SK-N-MC (cell line): ENCODE results near the gene KCNMA1.

Source experiments
- EZH2 ChIP-seq: fragments of 200-600 bp; sonication (generic); IDR thresholded peaks from one replicate; pipeline ENCODE4 v1.6.1; 2017; ENCODE audit warnings: antibody characterized with exemption
- POLR2AphosphoS5 ChIP-seq: IDR thresholded peaks from 2 replicates; pipeline ENCODE4 v1.6.1; 2012; ENCODE audit warnings: mild to moderate bottlenecking, low read depth, low read length, borderline replicate concordance

DNA sequence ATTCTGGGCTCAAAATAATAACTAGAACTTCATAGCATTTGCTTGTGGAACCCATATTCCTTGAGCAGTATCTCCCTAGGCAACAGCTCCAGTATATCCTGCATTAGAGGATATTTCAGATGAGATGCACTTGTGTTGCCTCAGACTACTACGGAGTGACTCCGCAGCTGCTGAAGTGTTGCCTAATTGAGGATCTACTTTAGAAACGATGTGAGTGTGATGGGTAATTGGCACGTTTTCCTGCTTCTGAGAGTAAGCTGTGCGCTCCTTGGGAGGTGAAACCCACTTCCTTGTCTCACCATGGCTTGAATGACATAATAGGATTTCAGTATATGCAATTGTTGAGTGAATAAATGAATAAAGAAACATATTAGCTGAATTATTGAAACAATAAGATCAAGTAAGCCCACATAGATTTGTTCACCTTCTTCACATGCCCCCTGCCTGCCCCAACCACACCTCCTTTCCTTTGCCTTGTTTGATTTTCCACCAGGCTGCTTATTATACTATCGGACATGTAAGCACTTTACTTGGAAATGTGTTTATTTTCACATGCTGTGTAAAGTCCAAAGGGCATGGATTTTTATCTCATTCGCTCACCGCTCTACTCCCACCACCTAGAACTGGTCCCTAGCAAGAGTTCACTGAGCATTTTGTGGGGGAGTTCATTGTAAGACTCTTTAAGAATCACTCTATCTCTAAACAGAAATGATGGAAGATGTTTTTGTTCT is 303.8 kb downstream of the KCNMA1 start:
- no peak for TF ChIP-seq EZH2
- no peak for TF ChIP-seq POLR2AphosphoS5
